GM23248 (cell line): Measurements from ENCODE around the gene ARMS2.

Experiments
- EZH2 ChIP-seq: fragments of 200-600 bp; sonication (generic); IDR thresholded peaks from 2 replicates; pipeline ENCODE4 v1.6.1; 2018; ENCODE audit warnings: antibody characterized with exemption, mild to moderate bottlenecking; ENCODE audit not compliant: insufficient read depth, poor library complexity, severe bottlenecking
- EZH2phosphoT487 ChIP-seq: fragments of 200-600 bp; sonication (generic); IDR thresholded peaks from 2 replicates; pipeline ENCODE4 v1.6.1; 2018; ENCODE audit warnings: antibody characterized with exemption, moderate library complexity, mild to moderate bottlenecking, low read depth; ENCODE audit not compliant: insufficient read depth

GRCh38 chr10:122454603-122455080, at the start of gene ARMS2:
- no peak for TF ChIP-seq EZH2
- no peak for TF ChIP-seq EZH2phosphoT487
